ENCODE results near the gene MZF1.
"Not testable (repeated sequence)": the region's sequence is repeated elsewhere in the genome, so short reads cannot be mapped to it uniquely, and the experiment has no call there.

MZF1 gene

DNA sequence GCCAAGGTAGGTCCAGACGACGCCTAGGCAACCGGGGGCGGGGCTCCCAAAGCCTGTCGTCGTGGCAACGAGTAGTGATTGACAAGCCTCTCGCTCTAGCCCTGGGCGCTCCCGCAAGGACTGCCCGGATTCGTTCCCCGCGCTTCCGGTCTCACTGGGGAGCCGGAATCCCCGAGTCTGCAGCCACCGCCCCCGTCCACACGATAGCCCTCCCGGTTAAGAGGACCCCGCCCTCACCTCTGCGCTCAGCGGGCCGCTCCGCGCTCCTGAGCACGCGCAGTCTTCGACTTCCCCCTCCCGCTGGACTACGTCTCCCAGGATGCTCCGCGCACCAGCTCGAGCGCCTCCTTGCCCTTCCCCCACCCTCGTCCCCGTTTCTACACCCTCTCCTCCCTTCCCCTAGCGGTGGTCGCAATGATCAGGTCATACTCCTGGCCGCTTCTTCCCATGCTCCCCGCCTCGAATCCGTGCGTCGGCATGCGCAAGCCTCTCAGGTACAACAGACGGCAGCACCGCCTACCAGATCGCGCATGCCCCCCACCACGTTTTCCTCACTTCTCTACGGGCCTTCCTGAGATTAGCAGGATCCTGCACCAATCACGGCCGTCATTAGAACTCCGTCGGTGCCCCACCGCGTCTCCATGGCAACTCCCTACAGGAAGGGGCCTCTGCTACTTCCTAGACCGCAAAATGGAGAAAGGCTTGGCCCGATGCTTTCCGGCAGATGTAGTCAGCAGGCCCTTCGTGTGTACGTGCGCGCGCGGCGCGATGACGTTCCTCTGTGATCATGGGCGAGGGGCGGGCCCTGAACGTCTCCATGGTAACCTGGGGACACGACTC is at the start of gene MZF1:
Gene MZF1 (minus strand): TSS at position 518 of the 840 bp plus-strand sequence. CDS start 1,946 bp downstream, outside the sequence.
- peak; percentile 100 for DNase-seq

DNA sequence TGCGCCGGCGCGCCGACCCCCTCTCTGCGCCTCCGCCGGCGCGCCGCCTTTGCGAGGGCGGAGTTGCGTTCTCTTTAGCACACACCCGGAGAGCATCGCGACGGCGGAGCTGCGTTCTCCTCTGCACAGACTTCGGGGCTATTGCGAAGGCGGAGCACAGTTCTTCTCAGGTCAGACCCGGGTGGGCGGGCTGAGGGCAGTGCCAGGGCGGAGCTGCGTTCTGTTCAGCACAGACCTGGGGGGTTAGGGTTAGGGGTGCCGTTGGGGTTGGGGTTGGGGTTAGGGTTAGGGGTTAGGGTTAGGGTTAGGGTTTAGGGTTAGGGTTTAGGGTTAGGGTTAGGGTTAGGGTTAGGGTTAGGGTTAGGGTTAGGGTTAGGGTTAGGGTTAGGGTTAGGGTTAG is 34.1 kb upstream of the MZF1 start:
- DNase-seq = not testable (repeated sequence)

DNA sequence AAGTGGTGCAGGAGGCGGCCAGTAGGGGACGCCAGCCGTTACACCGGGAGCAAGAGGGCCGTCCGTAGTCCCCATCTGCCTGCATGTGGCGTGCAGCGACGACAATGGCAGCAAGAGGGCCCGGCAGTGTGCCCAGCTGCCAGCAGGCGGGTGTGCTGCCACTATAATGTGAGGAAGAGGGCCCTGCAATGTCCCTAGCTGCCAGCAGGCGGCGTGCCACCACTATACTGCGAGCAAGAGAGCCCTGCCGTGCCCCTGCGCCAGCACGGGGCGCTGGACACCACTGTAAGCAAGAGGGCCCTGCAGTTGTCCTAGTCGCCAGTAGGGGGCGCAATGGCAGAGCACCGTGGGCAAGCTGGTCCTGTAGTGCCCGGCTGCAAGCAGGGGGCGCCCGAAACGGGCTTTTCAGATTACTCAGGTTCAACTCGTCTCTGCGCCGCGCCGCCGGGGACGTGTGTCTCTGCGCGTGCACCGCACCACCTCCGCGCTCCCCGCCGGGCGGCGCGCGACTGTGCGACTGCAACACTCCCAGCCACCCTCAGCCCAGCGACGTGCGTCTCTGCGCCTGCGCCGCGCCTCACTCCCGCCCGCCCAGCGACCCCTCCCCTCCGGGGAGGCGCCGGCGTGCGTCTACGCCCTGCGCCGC is 33.2 kb upstream of the MZF1 start:
- not testable (repeated sequence) for DNase-seq

DNA sequence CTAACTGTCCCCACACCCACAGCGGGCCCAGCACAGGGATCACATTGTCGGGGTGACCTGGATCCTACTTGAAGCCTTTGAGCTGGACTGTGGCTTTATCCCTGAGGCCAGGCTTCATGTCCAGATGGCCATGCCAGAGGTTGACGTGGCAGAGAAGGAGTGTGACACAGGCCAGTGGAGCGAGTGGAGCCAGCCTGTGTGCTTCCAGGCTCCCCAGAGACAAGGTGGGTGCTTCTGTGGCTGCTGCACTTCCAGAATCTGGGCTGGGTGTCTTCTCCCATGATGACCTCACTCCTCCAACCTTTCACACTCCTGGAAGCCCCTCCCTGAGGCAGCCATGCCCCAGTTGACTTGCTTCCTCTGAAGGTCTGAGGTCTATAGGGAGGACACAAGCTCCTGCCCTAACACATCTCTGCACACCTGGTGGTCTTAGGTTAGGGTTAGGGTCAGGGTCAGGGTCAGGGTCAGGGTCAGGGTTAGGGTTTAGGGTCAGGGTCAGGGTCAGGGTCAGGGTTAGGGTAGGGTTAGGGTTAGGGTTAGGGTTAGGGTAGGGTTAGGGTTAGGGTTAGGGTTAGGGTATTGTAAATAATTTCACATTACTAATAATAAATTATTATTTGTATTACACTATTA is 13.1 kb upstream of the MZF1 start:
- no peak for DNase-seq

DNA sequence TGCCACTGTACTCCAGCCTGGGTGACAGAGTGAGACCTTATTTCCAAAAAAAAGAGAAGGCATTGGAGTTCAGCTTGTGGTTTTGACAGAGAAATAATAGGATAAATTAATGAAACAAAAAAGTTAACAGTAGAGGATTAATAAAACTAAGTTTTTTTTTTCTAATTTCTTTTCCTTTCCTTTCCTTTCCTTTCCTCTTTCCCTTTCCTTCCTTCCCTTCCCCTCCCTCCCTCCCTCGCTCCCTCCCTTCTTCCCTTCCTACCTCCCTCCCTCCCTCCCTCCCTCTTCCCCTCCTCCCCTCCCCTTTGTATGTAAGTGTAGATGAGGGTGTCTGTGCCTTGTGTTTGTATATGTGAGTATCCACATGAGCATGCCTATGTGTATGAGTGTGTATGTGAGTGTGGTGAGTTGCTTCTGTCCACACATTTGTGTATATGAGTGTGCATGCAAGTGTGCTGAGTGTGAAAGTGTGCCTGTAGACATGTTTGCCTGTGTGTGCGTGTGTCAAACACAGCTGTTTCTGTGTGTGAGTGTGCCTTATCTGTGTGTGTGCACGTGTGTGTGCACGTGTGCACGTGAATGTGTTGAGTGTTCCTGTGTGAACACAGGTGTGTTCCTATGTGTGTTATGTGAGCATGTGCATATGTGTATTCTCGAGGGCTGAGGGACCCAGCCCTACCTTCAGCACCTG is 12.5 kb upstream of the MZF1 start:
- DNase-seq = no peak

DNA sequence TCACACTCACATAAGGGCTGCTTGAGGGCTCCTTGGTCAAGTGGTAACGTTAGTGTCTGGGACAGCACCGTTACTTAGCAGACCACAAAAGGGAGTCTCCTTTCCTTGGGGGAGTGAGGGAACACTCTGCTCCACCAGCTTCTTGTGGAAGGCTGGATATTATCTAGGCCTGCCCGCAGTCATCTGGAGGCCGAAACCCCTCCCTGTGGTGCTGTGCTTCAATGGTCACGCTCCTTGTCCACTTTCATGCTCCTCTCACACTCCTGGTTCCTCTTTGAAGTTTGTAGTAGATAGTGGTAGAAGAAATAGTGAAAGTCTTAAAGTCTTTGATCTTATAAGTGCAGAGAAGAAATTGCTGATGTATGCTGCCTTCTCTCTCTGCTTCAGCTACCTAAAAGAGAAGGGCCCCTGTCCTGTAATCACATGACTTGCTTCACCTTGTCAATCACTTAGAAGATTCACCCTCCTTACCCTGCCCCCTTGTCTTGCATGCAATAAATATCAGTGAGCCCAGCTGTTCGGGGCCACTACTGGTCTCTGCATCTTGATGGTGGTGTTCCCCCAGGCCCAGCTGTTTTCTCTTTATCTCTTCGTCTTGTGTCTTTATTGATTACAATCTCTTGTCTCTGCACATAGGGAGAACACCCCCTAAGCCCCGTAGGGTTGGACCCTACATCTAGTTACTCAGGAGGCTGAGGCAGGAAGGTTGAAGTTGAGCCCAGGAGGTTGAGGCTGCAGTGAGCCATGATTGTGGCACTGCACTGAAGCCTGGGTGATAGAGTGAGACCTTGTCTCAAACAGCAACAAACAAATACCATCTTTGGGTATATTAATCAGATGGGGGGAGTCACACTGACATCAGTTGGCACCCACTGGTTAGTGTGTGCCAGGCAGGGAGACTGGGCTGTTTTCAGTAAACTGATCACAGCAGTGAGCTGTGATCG is 11.6 kb upstream of the MZF1 start:
- DNase-seq = no peak

DNA sequence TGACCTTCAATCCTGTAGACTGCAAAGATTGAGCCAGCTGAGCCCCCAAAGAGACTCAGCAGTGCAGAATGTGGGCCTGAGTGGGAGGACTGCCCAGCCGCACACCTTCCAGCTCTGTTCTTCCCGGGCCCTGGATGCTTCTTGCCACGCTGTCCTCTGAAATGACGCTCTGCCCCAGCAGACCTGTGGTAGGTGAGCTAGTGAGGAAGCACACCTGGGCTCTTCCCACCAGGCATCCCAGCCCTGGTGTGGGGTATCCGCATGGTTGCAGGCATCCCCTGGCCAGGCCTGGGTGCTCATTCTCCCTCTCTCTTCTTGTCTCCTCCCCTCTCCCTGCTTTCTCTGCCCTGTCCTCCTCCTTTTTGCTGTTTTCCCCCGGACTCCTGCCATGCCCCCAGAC is 9.8 kb upstream of the MZF1 start:
- no peak for DNase-seq

DNA sequence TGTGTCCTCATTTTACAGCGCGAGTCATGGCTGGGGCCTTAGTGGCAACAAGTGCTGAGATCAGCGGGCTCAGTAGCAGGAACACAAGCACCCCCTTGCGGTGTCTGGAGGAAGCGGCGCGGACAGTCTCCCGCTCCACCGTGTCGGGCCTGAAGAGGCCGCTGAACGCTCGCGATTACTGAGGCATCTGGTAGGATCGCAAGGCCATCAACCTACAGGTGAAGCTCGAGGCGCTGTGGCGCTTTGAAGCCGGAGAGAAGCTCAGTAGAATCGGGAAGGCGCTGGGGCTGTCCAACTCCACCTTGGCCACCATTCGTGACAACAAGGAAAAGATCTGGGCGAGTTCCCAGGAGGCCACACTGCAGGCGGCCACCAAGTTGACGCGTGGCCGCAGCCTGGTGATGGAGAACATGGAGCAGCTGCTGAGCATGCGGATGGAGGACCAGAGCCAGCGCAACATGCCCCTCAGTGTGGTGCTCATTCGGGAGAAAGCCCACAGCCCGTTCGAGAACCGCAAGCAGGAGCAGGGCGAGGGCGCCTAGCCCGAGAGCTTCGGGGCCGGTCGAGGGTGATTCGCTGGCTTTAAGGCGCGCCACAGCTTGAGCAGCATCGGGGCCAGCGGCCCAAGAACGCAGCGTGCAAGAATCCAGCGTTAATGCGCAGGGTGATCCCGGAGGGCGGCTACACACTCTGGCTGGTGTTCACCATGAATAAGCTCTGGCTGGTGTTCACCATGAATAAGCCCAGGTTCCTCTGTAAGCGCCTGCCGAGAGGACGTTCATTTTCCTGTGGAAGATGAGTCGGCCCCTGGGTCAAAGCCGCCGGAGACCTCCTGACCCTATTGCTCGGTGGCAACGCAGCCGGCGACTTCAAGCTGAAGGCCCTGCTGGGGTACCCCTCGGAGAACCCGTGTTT is 8.3 kb upstream of the MZF1 start:
- peak; percentile 85 for DNase-seq

DNA sequence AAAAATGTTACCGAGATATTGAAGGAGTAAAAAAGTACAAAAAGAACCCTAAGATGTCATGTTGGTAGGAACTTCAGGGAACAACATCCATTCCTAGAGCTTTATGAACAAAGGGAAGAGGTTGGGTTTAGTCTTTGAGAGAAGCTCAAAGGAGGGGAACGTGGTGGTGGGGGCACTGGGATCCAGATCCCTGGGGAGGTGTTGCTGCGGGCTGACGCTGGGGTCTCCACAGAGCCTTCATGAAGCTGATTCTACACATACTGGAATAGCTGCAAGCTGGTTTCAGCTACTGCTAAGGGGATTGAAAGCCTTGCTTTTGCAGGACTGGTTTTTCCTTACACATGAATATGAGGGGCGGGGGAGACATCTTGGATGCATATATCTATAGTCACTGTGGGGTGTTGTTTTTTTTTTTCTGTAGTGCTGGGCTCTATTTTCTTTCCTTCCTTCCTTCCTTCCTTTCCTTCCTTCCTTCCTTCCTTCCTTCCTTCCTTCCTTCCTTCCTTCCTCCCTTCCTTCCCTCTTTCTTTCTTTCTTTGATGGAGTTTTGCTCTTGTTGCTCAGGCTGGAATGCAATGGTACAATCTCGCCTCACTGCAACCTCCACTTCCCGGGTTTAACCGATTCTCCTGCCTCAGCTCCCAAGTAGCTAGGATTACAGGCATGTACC is 6.5 kb upstream of the MZF1 start:
- DNase-seq = no peak

DNA sequence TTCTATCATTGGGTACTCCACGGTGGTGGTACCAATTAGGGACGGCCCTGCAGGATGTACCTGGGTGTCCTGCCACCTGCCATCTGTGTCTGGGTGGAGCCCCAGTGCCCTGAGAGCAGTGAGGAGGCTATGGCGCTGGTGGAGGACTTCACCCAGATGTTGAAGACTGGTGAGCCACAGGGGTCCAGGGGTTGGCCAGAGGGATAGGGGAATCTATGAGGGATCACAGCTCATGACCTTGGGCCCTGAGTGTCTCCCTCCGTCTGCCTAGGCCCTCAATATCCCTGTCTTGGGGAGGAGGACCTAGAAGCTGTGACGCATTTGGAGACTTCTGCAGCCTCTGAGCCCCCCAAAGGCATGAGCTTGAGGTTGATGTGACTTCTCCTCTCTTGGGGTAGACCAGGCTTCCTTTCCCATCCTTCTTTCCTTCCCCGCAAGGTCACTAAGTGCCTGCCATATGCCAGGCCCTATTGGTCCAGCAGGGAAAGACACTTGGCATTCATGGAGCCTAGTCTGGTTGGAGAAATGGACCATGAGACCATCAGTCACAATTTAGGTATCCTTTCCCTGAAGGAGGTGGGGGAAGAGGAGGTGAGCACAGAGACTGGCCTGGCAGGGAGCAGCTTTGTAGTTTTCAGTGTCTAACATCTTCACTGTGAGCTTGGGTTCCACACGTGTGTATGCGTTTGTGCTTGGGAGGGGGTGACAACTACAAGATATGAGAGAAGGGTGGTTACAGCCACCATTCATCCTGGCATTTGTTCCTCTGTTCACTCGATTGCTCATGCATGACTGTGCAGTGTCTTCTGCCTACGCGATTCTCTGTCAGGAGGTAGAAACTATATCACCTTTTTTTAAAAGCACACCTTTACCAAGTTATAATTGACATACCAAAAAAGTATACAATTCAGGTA is 5.1 kb upstream of the MZF1 start:
- DNase-seq = no peak

DNA sequence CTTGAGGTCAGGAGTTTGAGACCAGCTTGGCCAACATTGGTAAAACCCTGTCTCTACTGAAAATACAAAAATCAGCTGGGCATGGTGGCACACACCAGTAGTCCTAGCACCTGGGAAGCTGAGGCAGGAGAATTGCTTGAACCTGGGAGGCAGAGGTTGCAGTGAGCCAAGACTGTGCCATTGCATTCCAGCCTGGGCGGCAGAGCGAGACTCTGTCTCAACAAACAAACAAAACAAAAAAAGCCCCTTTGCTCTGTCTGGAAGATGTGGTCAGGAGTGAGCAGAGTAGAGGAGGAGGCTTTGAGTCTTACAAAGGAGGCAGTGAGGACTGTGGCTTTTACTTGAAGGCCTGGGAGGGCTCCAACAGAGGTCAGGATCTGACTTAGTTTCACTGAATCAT is 4.4 kb upstream of the MZF1 start:
- not testable (repeated sequence) for DNase-seq

DNA sequence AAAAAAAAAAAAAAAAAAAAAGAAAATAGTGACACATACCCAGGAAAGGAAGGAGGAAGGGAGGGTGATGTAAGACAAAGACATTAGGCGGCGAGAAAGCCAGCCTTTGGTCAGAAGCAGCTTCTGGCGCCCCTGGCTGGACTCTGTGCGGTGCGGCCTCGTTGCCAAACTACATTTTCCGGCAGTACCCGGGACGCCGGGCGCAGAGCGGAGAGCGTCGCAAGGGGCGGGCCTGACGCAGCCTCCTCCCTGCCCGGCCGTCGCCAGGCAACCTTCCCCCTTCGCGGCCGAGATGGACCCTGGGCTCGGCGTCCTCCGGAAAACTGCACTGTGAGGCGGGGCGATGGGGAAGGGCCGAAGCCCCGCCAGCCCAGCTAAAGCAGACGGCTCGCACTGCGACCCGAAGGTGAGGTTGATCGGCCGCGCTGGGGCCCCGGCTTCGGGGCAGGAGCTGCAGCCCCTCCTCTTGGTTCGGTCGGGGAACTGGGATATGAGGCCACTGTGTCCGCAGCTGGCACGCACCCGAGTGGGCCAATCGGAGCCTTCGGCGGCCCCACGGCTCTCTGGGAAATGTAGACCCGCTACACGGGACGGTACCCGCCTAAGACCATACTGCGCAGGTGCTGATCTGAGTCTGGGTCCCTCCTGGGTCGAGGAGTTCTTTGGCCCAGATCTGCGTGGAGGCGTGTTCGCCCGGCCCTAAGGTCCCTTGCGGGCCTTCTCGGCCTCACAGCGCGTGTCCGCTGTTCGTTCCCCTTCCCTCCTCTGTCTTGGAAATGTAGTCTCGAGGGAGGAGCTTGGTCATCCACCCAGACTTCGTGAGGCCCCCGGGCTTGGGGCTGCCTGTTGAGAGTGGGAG is 2.3 kb upstream of the MZF1 start:
- peak; percentile 93 for DNase-seq

DNA sequence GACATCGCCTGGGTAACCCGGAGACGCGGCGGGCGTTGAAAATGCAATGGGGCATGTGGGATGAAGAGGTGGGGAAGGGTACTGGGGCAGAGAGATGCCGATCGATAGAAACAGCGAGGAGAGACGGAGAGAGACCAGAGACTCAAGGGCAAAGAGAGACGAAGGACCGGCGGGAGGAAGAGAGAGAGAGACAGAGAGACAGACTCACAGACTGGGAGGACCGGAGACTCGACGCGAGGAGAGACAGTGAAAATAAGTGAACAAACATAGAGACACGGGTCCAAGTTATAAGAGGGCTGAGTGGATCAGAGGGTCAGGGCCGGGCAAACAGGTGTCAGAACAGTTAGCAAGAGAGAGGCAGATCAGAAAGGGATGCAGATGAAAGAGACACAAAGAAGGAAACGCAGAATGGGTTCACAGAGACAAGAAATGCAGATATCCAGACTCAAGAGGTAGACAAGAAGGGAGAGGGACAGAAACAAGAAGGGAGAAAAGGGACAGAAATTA is 576 bp upstream of the MZF1 start:
- no peak for DNase-seq

DNA sequence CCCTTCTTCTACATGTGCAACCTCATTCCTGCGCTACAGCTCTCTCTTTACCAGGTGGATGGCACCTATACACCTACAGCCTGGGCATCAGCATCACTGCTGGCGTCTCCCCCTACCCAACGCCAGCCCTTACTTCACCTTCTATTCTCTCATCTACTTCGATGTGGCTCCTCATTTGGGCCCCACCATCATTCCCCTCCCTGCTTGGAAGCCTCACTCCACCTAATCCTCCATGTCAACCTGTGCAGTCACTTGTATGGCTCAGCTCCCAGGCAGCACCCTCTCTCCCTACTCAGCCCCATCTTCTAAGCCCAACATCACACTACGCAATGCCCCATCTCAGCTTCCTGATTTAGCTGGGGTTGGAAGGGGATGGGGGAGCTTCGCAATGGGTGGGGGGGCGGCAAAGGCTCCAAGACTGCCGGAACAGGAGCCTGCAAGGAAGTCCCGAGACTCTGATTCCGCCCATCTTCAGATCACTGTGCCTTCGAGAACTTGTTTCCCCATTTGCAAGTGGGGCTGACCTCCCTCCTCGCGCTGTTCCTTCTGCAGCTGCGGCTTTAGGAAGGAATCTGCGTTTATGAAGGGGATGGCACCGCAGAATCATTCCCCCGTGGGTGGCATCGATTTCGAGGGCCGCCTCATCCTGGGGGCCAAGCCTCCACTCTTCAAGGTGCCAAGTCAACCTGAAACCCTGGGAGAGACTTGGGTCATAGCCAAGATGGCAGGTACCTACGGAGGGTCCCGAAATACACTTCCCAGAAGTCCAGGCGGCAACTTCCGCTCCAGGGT is 913 bp downstream of the MZF1 start:
- DNase-seq = no peak

DNA sequence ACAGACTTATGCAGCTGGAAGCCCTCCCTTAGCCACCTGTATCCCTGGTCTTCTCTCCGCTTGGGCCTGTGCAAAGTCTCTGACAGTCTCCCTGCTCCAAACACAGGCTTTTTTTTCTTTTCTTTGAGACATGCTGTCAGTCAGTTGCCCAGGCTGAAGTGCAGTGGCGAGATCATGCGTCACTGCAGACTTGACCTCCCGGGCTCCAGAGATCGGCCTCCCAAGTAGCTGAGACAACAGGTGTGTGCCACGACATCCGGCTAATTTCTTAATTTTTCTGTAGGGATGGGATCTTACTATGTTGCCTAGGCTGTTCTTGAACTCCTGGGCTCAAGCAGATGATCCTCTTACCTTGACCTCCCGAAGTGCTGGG is 1.6 kb downstream of the MZF1 start:
- DNase-seq = no peak

DNA sequence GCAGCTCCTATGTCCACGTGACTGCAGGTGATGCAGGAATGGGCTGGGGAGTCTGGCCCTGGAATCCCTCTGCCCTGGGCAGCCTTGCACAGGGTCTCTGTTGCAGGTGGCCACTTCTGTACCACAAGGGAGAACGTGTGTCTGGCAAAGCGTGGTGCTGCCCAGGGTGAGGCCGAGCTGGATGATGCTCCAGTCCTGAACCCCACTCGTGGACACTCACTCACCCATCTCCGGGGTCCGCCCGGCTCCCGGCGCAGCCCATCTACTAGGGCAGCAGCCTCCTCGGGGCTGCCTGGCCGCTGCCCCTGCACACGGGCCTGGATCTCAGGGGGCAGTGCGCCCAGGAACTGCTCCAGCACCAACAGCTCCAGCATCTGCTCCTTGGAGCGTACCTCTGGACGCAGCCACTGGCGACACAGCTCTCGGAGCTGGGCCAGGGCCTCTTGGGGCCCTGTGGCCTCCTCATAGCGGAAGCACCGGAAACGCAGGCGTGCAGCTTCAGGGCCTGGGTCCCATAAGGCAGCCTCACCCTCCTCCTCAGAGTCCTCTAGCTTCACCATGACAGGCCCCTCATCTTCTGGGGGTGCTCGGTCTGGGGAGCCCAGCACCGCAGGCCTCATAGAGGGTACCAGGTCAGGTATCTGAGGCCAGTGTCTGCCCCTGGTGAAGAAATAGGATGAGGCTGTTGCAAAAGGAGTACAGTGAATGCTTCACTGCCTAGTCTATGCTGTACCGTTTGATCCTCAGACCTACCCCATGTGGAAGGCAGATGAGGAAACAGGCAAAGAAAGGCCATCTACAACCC is 2.2 kb downstream of the MZF1 start:
- DNase-seq = no peak
